ENCODE results near the gene RDX. TPM values are rescaled to one million over a fixed set of nuclear protein-coding genes. Genes with fewer than 3 reads are reported as not detected.
"Not testable (repeated sequence)": the region's sequence is repeated elsewhere in the genome, so short reads cannot be mapped to it uniquely, and the experiment has no call there.

RDX gene
- total and polyA plus RNA-seq, 2 donors (not counting 1 experiment from before 2014, with no cell fraction given), result 52.7 to 93.1 TPM

DNA sequence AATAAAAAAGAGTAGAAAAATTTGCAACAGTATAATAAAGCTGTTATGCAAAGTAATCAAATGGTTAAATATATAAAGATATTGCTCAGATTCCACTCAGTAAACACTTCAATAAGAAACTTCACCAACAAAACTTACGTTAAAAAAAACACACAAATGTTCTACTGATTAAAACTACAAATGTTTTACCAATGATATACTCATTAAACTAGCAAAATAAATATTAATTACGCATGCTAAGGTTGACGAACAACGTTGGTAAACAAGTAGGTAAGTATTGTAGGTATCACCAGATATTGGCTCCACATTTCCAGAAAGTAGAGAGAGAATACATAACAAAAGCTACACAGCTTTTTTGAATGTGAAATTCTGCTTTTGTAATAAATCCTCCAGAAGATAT is 12.6 kb downstream of the RDX start:
- Histone ChIP-seq H3K9ac (ENCODE audit: insufficient read depth, low read length) (no peak overlapping the region), H3K27me3 (ENCODE audit: control insufficient read depth, insufficient read depth, low read length) (no peaks in the 10 kb centered on the region), H3K4me2 (ENCODE audit: extremely low read depth, insufficient read depth, low read length) (no peak overlapping the region), H3K27ac (ENCODE audit: insufficient read depth, low read length) (no peak overlapping the region), H3K4me1 (ENCODE audit: control insufficient read depth, extremely low read depth, insufficient read depth, low read length) (no peaks in the 10 kb centered on the region), H3K9me3 (ENCODE audit: control insufficient read depth, insufficient read depth, low read depth, low read length) (no peaks in the 10 kb centered on the region), H3K79me2 (ENCODE audit: control insufficient read depth, insufficient read depth, low read length) (peaks cover 72% of the 10 kb centered on the region), H2AFZ (ENCODE audit: low read length) (no peak overlapping the region), H3K36me3 (ENCODE audit: control insufficient read depth, insufficient read depth, low read length) (no peaks in the 10 kb centered on the region), H4K20me1 (ENCODE audit: control insufficient read depth, extremely low read depth, insufficient read depth, low read length) (no peaks in the 10 kb centered on the region), H3K4me3 (replicated peaks in 1 of 4; ENCODE audit: control extremely low read depth in 1 of 4, insufficient read depth in 1 of 4, low read depth in 3 of 4, low read length in 4 of 4) (no peak overlapping the region)
- no peak for DNase-seq (ENCODE audit: low read depth in 2 of 2)
- no peak for TF ChIP-seq EZH2 (IDR thresholded peaks at IDR 0.05; ENCODE audit: low read length, missing control alignments)
- TF ChIP-seq, protein P1, sequence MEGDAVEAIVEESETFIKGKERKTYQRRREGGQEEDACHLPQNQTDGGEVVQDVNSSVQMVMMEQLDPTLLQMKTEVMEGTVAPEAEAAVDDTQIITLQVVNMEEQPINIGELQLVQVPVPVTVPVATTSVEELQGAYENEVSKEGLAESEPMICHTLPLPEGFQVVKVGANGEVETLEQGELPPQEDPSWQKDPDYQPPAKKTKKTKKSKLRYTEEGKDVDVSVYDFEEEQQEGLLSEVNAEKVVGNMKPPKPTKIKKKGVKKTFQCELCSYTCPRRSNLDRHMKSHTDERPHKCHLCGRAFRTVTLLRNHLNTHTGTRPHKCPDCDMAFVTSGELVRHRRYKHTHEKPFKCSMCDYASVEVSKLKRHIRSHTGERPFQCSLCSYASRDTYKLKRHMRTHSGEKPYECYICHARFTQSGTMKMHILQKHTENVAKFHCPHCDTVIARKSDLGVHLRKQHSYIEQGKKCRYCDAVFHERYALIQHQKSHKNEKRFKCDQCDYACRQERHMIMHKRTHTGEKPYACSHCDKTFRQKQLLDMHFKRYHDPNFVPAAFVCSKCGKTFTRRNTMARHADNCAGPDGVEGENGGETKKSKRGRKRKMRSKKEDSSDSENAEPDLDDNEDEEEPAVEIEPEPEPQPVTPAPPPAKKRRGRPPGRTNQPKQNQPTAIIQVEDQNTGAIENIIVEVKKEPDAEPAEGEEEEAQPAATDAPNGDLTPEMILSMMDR (conservative IDR thresholded peaks at IDR 0.05 in 1 of 2, IDR thresholded peaks at IDR 0.05 in 1 of 2; ENCODE audit: low read depth in 1 of 2, low read length in 2 of 2), result no peak

DNA sequence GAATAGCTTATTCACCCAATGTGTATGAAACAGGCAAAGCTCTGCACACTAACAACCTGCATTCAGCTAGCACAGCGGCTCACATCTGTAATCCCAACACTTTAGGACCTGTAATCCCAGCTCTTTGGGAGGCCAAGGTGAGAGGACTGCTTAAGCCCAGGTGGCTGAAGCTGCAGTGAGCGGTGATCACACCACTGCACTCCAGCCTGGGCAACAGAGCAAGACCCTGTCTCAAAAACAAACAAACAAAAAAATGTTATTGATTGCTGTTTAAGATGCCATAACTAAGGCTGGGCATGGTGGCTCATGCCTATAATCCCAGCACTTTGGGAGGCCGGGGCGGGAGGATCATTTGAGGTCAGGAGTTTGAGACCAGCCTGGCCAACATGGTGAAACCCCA is 15.8 kb downstream of the RDX start:
- not testable (repeated sequence) for H4K20me1 ChIP-seq (ENCODE audit: control insufficient read depth, extremely low read depth, insufficient read depth, low read length); H3K4me2 ChIP-seq (ENCODE audit: extremely low read depth, insufficient read depth, low read length); H3K9me3 ChIP-seq (ENCODE audit: control insufficient read depth, insufficient read depth, low read depth, low read length); H3K27ac ChIP-seq (ENCODE audit: insufficient read depth, low read length); H3K27me3 ChIP-seq (ENCODE audit: control insufficient read depth, insufficient read depth, low read length); H3K36me3 ChIP-seq (ENCODE audit: control insufficient read depth, insufficient read depth, low read length); H2AFZ ChIP-seq (ENCODE audit: low read length); H3K9ac ChIP-seq (ENCODE audit: insufficient read depth, low read length); H3K4me1 ChIP-seq (ENCODE audit: control insufficient read depth, extremely low read depth, insufficient read depth, low read length); DNase-seq (ENCODE audit: low read depth in 2 of 2); H3K4me3 ChIP-seq (replicated peaks in 1 of 4; ENCODE audit: control extremely low read depth in 1 of 4, insufficient read depth in 1 of 4, low read depth in 3 of 4, low read length in 4 of 4)
- peaks cover 48% of the 10 kb centered on the region for H3K79me2 ChIP-seq (ENCODE audit: control insufficient read depth, insufficient read depth, low read length)

DNA sequence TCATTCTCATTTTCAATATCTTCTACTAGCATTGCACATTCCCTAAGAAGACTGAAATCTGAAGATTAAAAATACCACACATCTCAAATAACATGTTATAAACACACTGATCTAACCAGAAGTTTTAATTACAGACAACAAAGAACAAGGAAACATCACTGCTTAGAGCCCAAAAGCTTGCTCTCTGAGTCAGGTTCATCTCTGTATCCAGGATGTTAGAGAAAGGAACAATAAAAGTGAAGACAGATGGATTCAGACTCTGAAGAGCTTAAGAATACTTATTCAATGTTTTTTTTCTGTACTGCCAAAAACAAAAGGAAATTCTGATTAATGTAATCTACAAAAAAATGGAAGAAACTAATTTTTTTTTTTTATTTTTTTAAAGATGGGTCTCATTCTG is 16.5 kb downstream of the RDX start:
- H3K9ac ChIP-seq (ENCODE audit: insufficient read depth, low read length), result no peak overlapping the region
- DNase-seq (ENCODE audit: low read depth in 2 of 2), result no peak
- no peak overlapping the region for H2AFZ ChIP-seq (ENCODE audit: low read length)
- H3K9me3 ChIP-seq (ENCODE audit: control insufficient read depth, insufficient read depth, low read depth, low read length), result no peaks in the 10 kb centered on the region
- no peak for TF ChIP-seq EZH2 (IDR thresholded peaks at IDR 0.05; ENCODE audit: low read length, missing control alignments)
- TF ChIP-seq, protein P1 (conservative IDR thresholded peaks at IDR 0.05 in 1 of 2, IDR thresholded peaks at IDR 0.05 in 1 of 2; ENCODE audit: low read depth in 1 of 2, low read length in 2 of 2), result no peak
- H3K27me3 ChIP-seq (ENCODE audit: control insufficient read depth, insufficient read depth, low read length), result no peaks in the 10 kb centered on the region
- no peak overlapping the region for H3K4me3 ChIP-seq (replicated peaks in 1 of 4; ENCODE audit: control extremely low read depth in 1 of 4, insufficient read depth in 1 of 4, low read depth in 3 of 4, low read length in 4 of 4)
- H3K4me1 ChIP-seq (ENCODE audit: control insufficient read depth, extremely low read depth, insufficient read depth, low read length), result no peaks in the 10 kb centered on the region
- H3K79me2 ChIP-seq (ENCODE audit: control insufficient read depth, insufficient read depth, low read length), result peaks cover 43% of the 10 kb centered on the region
- H3K4me2 ChIP-seq (ENCODE audit: extremely low read depth, insufficient read depth, low read length), result no peak overlapping the region
- H3K36me3 ChIP-seq (ENCODE audit: control insufficient read depth, insufficient read depth, low read length), result no peaks in the 10 kb centered on the region
- H4K20me1 ChIP-seq (ENCODE audit: control insufficient read depth, extremely low read depth, insufficient read depth, low read length), result no peaks in the 10 kb centered on the region
- no peak overlapping the region for H3K27ac ChIP-seq (ENCODE audit: insufficient read depth, low read length)

Data from fibroblast of lung (primary cell).